Fibroblast of skin of back (primary cell): Measurements from ENCODE around the gene EXOC4.
"Not testable (repeated sequence)": the region's sequence is repeated elsewhere in the genome, so short reads cannot be mapped to it uniquely, and the experiment has no call there.

Experiments
- DNase-seq: peaks from one replicate; pipeline ENCODE4 v3.0.0-alpha.2; 2013

Gene EXOC4

GRCh38 chr7:133275446-133276095 is 22.7 kb downstream of the EXOC4 start:
- peak; percentile 50 for DNase-seq

GRCh38 chr7:133278975-133279374 is 26.1 kb downstream of the EXOC4 start:
- DNase-seq: not testable (repeated sequence)

GRCh38 chr7:133282094-133282493 is 29.2 kb downstream of the EXOC4 start:
- DNase-seq: no peak

- DNase-seq: no peak
Measured at GRCh38 chr7:133284092-133284491, 31.2 kb downstream of the EXOC4 start.

- DNase-seq: no peak
Measured at GRCh38 chr7:133288970-133289369, 36.1 kb downstream of the EXOC4 start.

- no peak for DNase-seq
Measured at GRCh38 chr7:133290041-133290440, 37.2 kb downstream of the EXOC4 start.

GRCh38 chr7:133290676-133291333 is 37.9 kb downstream of the EXOC4 start:
- DNase-seq: no peak

GRCh38 chr7:133292631-133293030 is 39.8 kb downstream of the EXOC4 start:
- no peak for DNase-seq

GRCh38 chr7:133293384-133294160 is 40.7 kb downstream of the EXOC4 start:
- no peak for DNase-seq

- no peak for DNase-seq
Measured at GRCh38 chr7:133294234-133294633, 41.4 kb downstream of the EXOC4 start.

GRCh38 chr7:133295484-133295883 is 42.6 kb downstream of the EXOC4 start:
- DNase-seq: no peak

- no peak for DNase-seq
Measured at GRCh38 chr7:133297093-133297492, 44.2 kb downstream of the EXOC4 start.

GRCh38 chr7:133298080-133298479 is 45.2 kb downstream of the EXOC4 start:
- no peak for DNase-seq

- DNase-seq: no peak
Measured at GRCh38 chr7:133299676-133300075, 46.8 kb downstream of the EXOC4 start.

GRCh38 chr7:133300088-133300487 is 47.2 kb downstream of the EXOC4 start:
- DNase-seq: no peak

GRCh38 chr7:133300811-133301210 is 47.9 kb downstream of the EXOC4 start:
- DNase-seq: no peak

- no peak for DNase-seq
Measured at GRCh38 chr7:133301444-133301843, 48.6 kb downstream of the EXOC4 start.

GRCh38 chr7:133303372-133303771 is 50.5 kb downstream of the EXOC4 start:
- DNase-seq: no peak

GRCh38 chr7:133303931-133304330 is 51.1 kb downstream of the EXOC4 start:
- peak; percentile 16 for DNase-seq

GRCh38 chr7:133309333-133309732 is 56.5 kb downstream of the EXOC4 start:
- DNase-seq: no peak

- peak; percentile 42 for DNase-seq
Measured at GRCh38 chr7:133310232-133310862, 57.5 kb downstream of the EXOC4 start.

- DNase-seq: no peak
Measured at GRCh38 chr7:133313575-133313974, 60.7 kb downstream of the EXOC4 start.

- no peak for DNase-seq
Measured at GRCh38 chr7:133314084-133314483, 61.2 kb downstream of the EXOC4 start.
